BJ (cell line): ENCODE measurements around the gene EXOC6B. TPM values are rescaled to one million over a fixed set of nuclear protein-coding genes. Genes with fewer than 3 reads are reported as not detected.

Experiments
- CTCF ChIA-PET: fragments of 350-600 bp; formaldehyde crosslinking; extraction: SDS; loops from one replicate; lab custom pipeline; 2021; ENCODE audit warnings: antibody characterized with exemption, inconsistent platforms; lab: Yijun Ruan, JAX
- POLR2A ChIA-PET: fragments of 300-600 bp; sonication (Branson Sonifier 250); formaldehyde crosslinking; extraction: SDS; loops from one replicate; lab custom pipeline; 2021; ENCODE audit warnings: antibody characterized with exemption; lab: Charles Lee
- DNase-seq: peaks from one replicate; pipeline ENCODE4 v3.0.0-alpha.2; 2011; ENCODE audit warnings: low read depth
- H3K27me3 ChIP-seq: 2 replicates; pipeline ENCODE4 v1.6.0; 2011; ENCODE audit warnings: low read length; ENCODE audit not compliant: control insufficient read depth, insufficient read depth
- H3K36me3 ChIP-seq: 2 replicates; pipeline ENCODE4 v1.5.1; 2011; ENCODE audit warnings: low read length; ENCODE audit not compliant: control insufficient read depth, insufficient read depth
- H3K4me3 ChIP-seq: 2 replicates; pipeline ENCODE4 v1.5.1; 2011; ENCODE audit warnings: low read depth, mild to moderate bottlenecking, control low read depth, low read length
- CTCF ChIP-seq: IDR thresholded peaks from 2 replicates; pipeline ENCODE4 v1.5.1; 2011; ENCODE audit warnings: low read depth, mild to moderate bottlenecking, control low read depth, inconsistent platforms, low read length, moderate library complexity; ENCODE audit not compliant: insufficient read depth
- polyA plus RNA-seq: library from polyadenylated mRNA; depleted of rRNA; stranded (reverse); fragments of >200 nt; gene quantifications from 2 replicates; pipeline ENCODE4 v1.2.3, GENCODE V29; 2011

The EXOC6B gene
- polyA plus RNA-seq, 1 experiment = 15.5 TPM

- H3K27me3 ChIP-seq = no peaks in the 10 kb centered on the region
- H3K36me3 ChIP-seq = no peaks in the 10 kb centered on the region
- TF ChIP-seq CTCF = no peak
- CTCF ChIA-PET = interaction anchor here (0.7 to 0.9 kb wide), 2 partner anchors 12 to 89 kb away, joined by 3 read pairs; no protein-coding TSS in a partner anchor
- POLR2A ChIA-PET = no interaction called here
- no peak overlapping the region for H3K4me3 ChIP-seq
- DNase-seq = no peak
These were observed 22.1 kb downstream of the EXOC6B start for GRCh38 chr2:72803626-72804320.

- no peaks in the 10 kb centered on the region for H3K27me3 ChIP-seq
- TF ChIP-seq CTCF = no peak
- no peak overlapping the region for H3K4me3 ChIP-seq
- no peaks in the 10 kb centered on the region for H3K36me3 ChIP-seq
- ChIA-PET POLR2A (no interaction called here), CTCF (interaction anchor here (0.9 kb wide), 1 partner anchor 13 kb away, joined by 3 read pairs; no protein-coding TSS in a partner anchor)
- no peak for DNase-seq
These were observed 22.7 kb downstream of the EXOC6B start for GRCh38 chr2:72803151-72803550.

GRCh38 chr2:72800492-72800891 is 25.3 kb downstream of the EXOC6B start:
- H3K36me3 ChIP-seq = no peaks in the 10 kb centered on the region
- no peak for TF ChIP-seq CTCF
- H3K27me3 ChIP-seq = no peaks in the 10 kb centered on the region
- ChIA-PET CTCF (interaction anchor here (0.6 to 1.2 kb wide), 2 partner anchors 67 to 1173 kb away, joined by 3 read pairs; no protein-coding TSS in a partner anchor), POLR2A (no interaction called here)
- DNase-seq = no peak
- no peak overlapping the region for H3K4me3 ChIP-seq

GRCh38 chr2:72797740-72798139 is 28.1 kb downstream of the EXOC6B start:
- TF ChIP-seq CTCF = no peak
- ChIA-PET CTCF (interaction anchor here (0.6 to 1.1 kb wide), 2 partner anchors 34 to 65 kb away, joined by 4 to 5 read pairs; no protein-coding TSS in a partner anchor), POLR2A (no interaction called here)
- no peaks in the 10 kb centered on the region for H3K27me3 ChIP-seq
- no peaks in the 10 kb centered on the region for H3K36me3 ChIP-seq
- H3K4me3 ChIP-seq = no peak overlapping the region
- no peak for DNase-seq

GRCh38 chr2:72796766-72797165 is 29.1 kb downstream of the EXOC6B start:
- TF ChIP-seq CTCF = no peak
- H3K36me3 ChIP-seq = no peaks in the 10 kb centered on the region
- POLR2A ChIA-PET = no interaction called here
- no peak overlapping the region for H3K4me3 ChIP-seq
- H3K27me3 ChIP-seq = no peaks in the 10 kb centered on the region
- DNase-seq = no peak
- CTCF ChIA-PET = interaction anchor here (0.6 to 1.1 kb wide), 2 partner anchors 35 to 66 kb away, joined by 4 to 5 read pairs; no protein-coding TSS in a partner anchor
